Esophagus muscularis mucosa (tissue), 3 donors: ENCODE results near the gene PACSIN3.

Source experiments
- CTCF ChIP-seq, 3 experiments: fragments of 200-600 bp in 2 of 3; fragments of 450-650 bp in 1 of 3; sonication (generic) in 2 of 3; IDR thresholded peaks; one replicate each; pipeline ENCODE4 v1.5.1; 2017 to 2019; ENCODE audit warnings: antibody characterized with exemption in 3 of 3, mild to moderate bottlenecking in 2 of 3, moderate library complexity in 1 of 3
- EP300 ChIP-seq: sonication (generic); formaldehyde crosslinking; IDR thresholded peaks from one replicate; pipeline ENCODE4 v1.6.1; 2017; ENCODE audit warnings: antibody characterized with exemption

GRCh38 chr11:47171856-47172255 is 14.4 kb downstream of the PACSIN3 start:
- TF ChIP-seq CTCF (IDR thresholded peaks at IDR 0.05) (no peak), EP300 (no peak)
